HepG2 (cell line): ENCODE measurements around the gene ABCA2. TPM values are rescaled to one million over a fixed set of nuclear protein-coding genes. Genes with fewer than 3 reads are reported as not detected.

Source experiments
- ARID2 ChIP-seq: sonication (generic); formaldehyde crosslinking; IDR thresholded peaks from 2 replicates; pipeline ENCODE4 v1.8.1; 2022; ENCODE audit warnings: mild to moderate bottlenecking, missing genetic modification reagents, borderline replicate concordance
- ELF3 ChIP-seq: IDR thresholded peaks from 2 replicates; pipeline ENCODE4 v1.6.1; 2016; ENCODE audit warnings: missing genetic modification reagents, missing compliant biosample characterization
- FOXJ3 ChIP-seq: sonication (generic); formaldehyde crosslinking; IDR thresholded peaks from 2 replicates; pipeline ENCODE4 v1.4.0; 2020; ENCODE audit warnings: missing genetic modification reagents, mild to moderate bottlenecking, borderline replicate concordance
- FOXM1 ChIP-seq: sonication (generic); formaldehyde crosslinking; IDR thresholded peaks from 2 replicates; pipeline ENCODE4 v1.5.0; 2020; ENCODE audit warnings: missing genetic modification reagents
- HES4 ChIP-seq: sonication (generic); formaldehyde crosslinking; IDR thresholded peaks from 2 replicates; pipeline ENCODE4 v1.9.0; 2021; ENCODE audit warnings: mild to moderate bottlenecking, missing genetic modification reagents, borderline replicate concordance
- KDM1A ChIP-seq: IDR thresholded peaks from 2 replicates; pipeline ENCODE4 v1.6.1; 2016; ENCODE audit warnings: missing compliant biosample characterization
- RXRB ChIP-seq: IDR thresholded peaks from 2 replicates; pipeline ENCODE4 v1.6.1; 2016; ENCODE audit warnings: borderline replicate concordance, missing genetic modification reagents, missing compliant biosample characterization
- TEAD3 ChIP-seq: optimal IDR thresholded peaks from 2 replicates; pipeline ENCODE3; 2016; ENCODE audit warnings: borderline replicate concordance
- WIZ ChIP-seq: sonication (generic); formaldehyde crosslinking; IDR thresholded peaks from 2 replicates; pipeline ENCODE4 v1.5.1; 2020; ENCODE audit warnings: mild to moderate bottlenecking, missing genetic modification reagents
- ZEB1 ChIP-seq: IDR thresholded peaks from 2 replicates; pipeline ENCODE4 v1.6.1; 2012; ENCODE audit warnings: mild to moderate bottlenecking, low read depth, inconsistent platforms; ENCODE audit not compliant: insufficient replicate concordance
- ZNF572 ChIP-seq: sonication (generic); formaldehyde crosslinking; IDR thresholded peaks from 2 replicates; pipeline ENCODE4 v1.5.1; 2020; ENCODE audit warnings: mild to moderate bottlenecking, missing genetic modification reagents
- ZSCAN29 ChIP-seq: sonication (generic); formaldehyde crosslinking; conservative IDR thresholded peaks from 2 replicates; pipeline ENCODE4 v1.4.0; 2020; ENCODE audit warnings: mild to moderate bottlenecking, missing genetic modification reagents
- polyA plus RNA-seq, 8 experiments: library from polyadenylated mRNA; depleted of rRNA in 3 of 8; stranded (reverse) in 7 of 8; unstranded in 1 of 8; fragments of >200 nt; fragmentation: Illumina TruSeq in 4 of 8; extraction: Trizol in 4 of 8; gene quantifications; 2 replicates each; pipeline versions ENCODE4 v1.2.1 to v1.2.3, GENCODE V29; 2011 to 2016; ENCODE audit warnings: low read depth in 4 of 8, missing spikeins in 1 of 8, mixed read lengths in 1 of 8; ENCODE audit not compliant: insufficient read depth in 1 of 8
- total RNA-seq, 5 experiments: library from RNA; depleted of rRNA; stranded (reverse); fragments of >200 nt; fragmentation: Illumina TruSeq; extraction: Trizol; gene quantifications; 2 replicates each; pipeline ENCODE4 v1.2.3, GENCODE V29; 2016; ENCODE audit warnings: low read depth in 1 of 5
- TF ChIP-seq, protein P1 (sequence below): sonication (generic); formaldehyde crosslinking; IDR thresholded peaks from 2 replicates; pipeline ENCODE4 v1.4.0; 2020; ENCODE audit warnings: mild to moderate bottlenecking, missing genetic modification reagents
- TF ChIP-seq, protein P2 (sequence below): sonication (generic); formaldehyde crosslinking; conservative IDR thresholded peaks from 2 replicates; pipeline ENCODE4 v1.8.0; 2022; ENCODE audit warnings: missing genetic modification reagents
- TF ChIP-seq, protein P3 (sequence below): sonication (generic); formaldehyde crosslinking; IDR thresholded peaks from 2 replicates; pipeline ENCODE4 v1.4.0; 2020; ENCODE audit warnings: missing genetic modification reagents
- TF ChIP-seq, protein P4 (sequence below): conservative IDR thresholded peaks from 2 replicates; pipeline ENCODE4 v1.6.1; 2018; ENCODE audit warnings: missing genetic modification reagents
- TF ChIP-seq, protein P5 (sequence below): sonication (generic); formaldehyde crosslinking; IDR thresholded peaks from 2 replicates; pipeline ENCODE4 v1.5.1; 2020; ENCODE audit warnings: mild to moderate bottlenecking, missing genetic modification reagents, borderline replicate concordance
- TF ChIP-seq, protein P6 (sequence below): IDR thresholded peaks from 2 replicates; pipeline ENCODE4 v1.6.1; 2016; ENCODE audit warnings: missing biosample characterization, missing genetic modification reagents, low read depth

Gene ABCA2
- total and polyA plus RNA-seq, 2 of the 13 experiments (the other 11 are each of a cell fraction or from before 2014, with no cell fraction given), result 2.9 to 19.2 TPM

DNA sequence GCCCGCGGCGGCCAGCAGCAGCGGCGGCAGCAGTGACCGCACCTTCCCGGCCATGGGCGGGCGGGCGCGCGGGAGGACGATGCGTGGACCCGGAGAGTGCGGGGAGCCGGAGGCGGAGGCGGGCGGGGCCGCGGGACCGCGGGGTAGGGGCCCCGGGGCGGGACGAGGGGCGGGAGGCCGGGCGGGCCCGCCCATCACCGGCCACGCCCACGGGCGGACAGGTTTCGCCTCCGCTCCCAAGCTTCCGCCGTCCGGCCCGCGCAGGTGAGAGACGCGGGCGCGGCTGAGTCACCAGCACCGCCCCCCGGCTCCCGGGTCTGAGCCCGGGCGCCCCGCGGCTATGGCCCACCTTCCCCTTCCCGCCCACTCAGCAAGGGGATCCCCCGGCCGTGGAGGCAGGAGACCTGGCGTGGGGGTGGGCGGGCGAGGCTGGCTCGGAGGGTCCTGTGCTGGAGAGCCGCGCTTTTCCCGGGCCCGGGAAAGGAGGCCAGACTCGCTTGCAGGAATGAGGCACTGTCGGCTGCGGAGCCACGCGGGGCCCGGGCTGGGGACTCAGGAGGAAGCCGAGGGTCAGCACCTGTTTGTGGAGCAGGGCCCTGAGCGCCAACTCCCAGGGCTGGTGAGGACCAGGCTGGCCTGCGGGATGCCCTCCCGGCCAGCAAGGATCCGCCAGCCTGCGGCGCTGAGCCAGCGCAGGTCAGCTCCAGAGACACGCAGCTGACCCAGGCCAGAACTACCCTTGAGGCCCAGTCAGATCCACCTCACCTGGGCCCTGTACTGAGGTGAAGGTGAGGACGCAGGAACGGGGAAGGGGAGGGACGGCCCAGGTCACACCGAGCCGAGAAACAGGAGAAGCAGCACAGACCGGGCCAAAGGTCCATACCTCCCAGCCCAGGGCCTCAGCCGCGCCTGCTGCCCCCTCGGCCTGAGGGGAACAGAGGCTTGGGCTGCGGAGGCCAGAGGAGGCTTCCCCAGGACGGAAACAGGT lies 26.2 kb upstream of the ABCA2 start, which contains the start of gene ENTPD2 (continued):
- TF ChIP-seq, protein P1, sequence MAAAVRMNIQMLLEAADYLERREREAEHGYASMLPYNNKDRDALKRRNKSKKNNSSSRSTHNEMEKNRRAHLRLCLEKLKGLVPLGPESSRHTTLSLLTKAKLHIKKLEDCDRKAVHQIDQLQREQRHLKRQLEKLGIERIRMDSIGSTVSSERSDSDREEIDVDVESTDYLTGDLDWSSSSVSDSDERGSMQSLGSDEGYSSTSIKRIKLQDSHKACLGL (CRISPR knock-in tag), result no peak; the same call in 1 of the 2 replicates
- TF ChIP-seq ZSCAN29 (CRISPR knock-in tag), result no peak
- TF ChIP-seq ELF3 (CRISPR knock-in tag), result peak; percentile 32; the same call in 1 of the 2 replicates
- TF ChIP-seq, protein P2, sequence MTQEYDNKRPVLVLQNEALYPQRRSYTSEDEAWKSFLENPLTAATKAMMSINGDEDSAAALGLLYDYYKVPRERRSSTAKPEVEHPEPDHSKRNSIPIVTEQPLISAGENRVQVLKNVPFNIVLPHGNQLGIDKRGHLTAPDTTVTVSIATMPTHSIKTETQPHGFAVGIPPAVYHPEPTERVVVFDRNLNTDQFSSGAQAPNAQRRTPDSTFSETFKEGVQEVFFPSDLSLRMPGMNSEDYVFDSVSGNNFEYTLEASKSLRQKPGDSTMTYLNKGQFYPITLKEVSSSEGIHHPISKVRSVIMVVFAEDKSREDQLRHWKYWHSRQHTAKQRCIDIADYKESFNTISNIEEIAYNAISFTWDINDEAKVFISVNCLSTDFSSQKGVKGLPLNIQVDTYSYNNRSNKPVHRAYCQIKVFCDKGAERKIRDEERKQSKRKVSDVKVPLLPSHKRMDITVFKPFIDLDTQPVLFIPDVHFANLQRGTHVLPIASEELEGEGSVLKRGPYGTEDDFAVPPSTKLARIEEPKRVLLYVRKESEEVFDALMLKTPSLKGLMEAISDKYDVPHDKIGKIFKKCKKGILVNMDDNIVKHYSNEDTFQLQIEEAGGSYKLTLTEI (CRISPR knock-in tag), result no peak
- no peak for TF ChIP-seq ZNF572 (CRISPR knock-in tag)
- peak; percentile 54; the same call in 1 of the 2 replicates for TF ChIP-seq WIZ (CRISPR knock-in tag)
- no peak for TF ChIP-seq ARID2
- no peak for TF ChIP-seq ZEB1
- TF ChIP-seq, protein P3, sequence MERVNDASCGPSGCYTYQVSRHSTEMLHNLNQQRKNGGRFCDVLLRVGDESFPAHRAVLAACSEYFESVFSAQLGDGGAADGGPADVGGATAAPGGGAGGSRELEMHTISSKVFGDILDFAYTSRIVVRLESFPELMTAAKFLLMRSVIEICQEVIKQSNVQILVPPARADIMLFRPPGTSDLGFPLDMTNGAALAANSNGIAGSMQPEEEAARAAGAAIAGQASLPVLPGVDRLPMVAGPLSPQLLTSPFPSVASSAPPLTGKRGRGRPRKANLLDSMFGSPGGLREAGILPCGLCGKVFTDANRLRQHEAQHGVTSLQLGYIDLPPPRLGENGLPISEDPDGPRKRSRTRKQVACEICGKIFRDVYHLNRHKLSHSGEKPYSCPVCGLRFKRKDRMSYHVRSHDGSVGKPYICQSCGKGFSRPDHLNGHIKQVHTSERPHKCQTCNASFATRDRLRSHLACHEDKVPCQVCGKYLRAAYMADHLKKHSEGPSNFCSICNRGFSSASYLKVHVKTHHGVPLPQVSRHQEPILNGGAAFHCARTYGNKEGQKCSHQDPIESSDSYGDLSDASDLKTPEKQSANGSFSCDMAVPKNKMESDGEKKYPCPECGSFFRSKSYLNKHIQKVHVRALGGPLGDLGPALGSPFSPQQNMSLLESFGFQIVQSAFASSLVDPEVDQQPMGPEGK (CRISPR knock-in tag), result no peak; the same call in 1 of the 2 replicates
- 0 out of 2 replicates have a peak, but pooled peaks have one; percentile 17 for TF ChIP-seq RXRB
- TF ChIP-seq, protein P4, sequence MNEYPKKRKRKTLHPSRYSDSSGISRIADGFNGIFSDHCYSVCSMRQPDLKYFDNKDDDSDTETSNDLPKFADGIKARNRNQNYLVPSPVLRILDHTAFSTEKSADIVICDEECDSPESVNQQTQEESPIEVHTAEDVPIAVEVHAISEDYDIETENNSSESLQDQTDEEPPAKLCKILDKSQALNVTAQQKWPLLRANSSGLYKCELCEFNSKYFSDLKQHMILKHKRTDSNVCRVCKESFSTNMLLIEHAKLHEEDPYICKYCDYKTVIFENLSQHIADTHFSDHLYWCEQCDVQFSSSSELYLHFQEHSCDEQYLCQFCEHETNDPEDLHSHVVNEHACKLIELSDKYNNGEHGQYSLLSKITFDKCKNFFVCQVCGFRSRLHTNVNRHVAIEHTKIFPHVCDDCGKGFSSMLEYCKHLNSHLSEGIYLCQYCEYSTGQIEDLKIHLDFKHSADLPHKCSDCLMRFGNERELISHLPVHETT, result no peak; the same call in 1 of the 2 replicates
- TF ChIP-seq, protein P5, sequence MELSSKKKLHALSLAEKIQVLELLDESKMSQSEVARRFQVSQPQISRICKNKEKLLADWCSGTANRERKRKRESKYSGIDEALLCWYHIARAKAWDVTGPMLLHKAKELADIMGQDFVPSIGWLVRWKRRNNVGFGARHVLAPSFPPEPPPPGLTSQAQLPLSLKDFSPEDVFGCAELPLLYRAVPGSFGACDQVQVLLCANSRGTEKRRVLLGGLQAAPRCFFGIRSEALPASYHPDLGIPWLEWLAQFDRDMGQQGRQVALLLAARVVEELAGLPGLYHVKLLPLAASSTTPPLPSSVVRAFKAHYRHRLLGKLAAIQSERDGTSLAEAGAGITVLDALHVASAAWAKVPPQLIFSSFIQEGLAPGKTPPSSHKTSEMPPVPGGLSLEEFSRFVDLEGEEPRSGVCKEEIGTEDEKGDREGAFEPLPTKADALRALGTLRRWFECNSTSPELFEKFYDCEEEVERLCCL (CRISPR knock-in tag), result no peak
- TF ChIP-seq, protein P6, sequence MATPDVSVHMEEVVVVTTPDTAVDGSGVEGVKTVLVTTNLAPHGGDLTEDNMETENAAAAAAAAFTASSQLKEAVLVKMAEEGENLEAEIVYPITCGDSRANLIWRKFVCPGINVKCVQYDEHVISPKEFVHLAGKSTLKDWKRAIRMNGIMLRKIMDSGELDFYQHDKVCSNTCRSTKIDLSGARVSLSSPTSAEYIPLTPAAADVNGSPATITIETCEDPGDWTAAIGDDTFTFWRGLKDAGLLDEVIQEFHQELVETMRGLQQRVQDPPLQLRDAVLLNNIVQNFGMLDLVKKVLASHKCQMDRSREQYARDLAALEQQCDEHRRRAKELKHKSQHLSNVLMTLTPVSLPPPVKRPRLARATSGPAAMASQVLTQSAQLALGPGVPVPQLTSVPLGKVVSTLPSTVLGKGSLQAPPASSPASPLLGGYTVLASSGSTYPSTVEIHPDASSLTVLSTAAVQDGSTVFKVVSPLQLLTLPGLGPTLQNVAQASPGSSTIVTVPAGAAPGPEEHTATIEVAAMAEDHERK, result no peak
- TF ChIP-seq FOXJ3 (CRISPR knock-in tag), result no peak
- TF ChIP-seq TEAD3 (CRISPR knock-in tag), result no peak
- TF ChIP-seq KDM1A (CRISPR knock-in tag), result no peak
- TF ChIP-seq HES4, result peak; percentile 51; the same call in 1 of the 2 replicates
- TF ChIP-seq FOXM1 (CRISPR knock-in tag), result no peak
